ENCODE data around the gene LIPI.
"Not testable (repeated sequence)": the region's sequence is repeated elsewhere in the genome, so short reads cannot be mapped to it uniquely, and the experiment has no call there.

GRCh38 chr21:14090184-14090583, 120.6 kb downstream of the LIPI start:
- not testable (repeated sequence) for TF ChIP-seq POLR2A (IDR thresholded peaks at IDR 0.05)
- TF ChIP-seq, protein P1, sequence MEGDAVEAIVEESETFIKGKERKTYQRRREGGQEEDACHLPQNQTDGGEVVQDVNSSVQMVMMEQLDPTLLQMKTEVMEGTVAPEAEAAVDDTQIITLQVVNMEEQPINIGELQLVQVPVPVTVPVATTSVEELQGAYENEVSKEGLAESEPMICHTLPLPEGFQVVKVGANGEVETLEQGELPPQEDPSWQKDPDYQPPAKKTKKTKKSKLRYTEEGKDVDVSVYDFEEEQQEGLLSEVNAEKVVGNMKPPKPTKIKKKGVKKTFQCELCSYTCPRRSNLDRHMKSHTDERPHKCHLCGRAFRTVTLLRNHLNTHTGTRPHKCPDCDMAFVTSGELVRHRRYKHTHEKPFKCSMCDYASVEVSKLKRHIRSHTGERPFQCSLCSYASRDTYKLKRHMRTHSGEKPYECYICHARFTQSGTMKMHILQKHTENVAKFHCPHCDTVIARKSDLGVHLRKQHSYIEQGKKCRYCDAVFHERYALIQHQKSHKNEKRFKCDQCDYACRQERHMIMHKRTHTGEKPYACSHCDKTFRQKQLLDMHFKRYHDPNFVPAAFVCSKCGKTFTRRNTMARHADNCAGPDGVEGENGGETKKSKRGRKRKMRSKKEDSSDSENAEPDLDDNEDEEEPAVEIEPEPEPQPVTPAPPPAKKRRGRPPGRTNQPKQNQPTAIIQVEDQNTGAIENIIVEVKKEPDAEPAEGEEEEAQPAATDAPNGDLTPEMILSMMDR (IDR thresholded peaks at IDR 0.05) = not testable (repeated sequence)
